HepG2 (cell line): ENCODE results near the gene MYL2. TPM values are rescaled to one million over a fixed set of nuclear protein-coding genes. Genes with fewer than 3 reads are reported as not detected.

Experiments used
- ATAC-seq: fragments of 200-7000 bp; cut with Tn5 transposase; 3 replicates; pipeline ENCODE4 v1.9.1; 2020; ENCODE audit warnings: mild to moderate bottlenecking, moderate library complexity
- BruUV-seq: library from RNA; stranded (reverse); fragments of 400-500 nt; replicated peaks from 2 replicates; lab custom pipeline; 2021; lab: Mats Ljungman, UMichigan
- CTCF ChIA-PET: fragments of 300-600 bp; formaldehyde crosslinking; extraction: SDS; loops from one replicate; lab custom pipeline; 2021; ENCODE audit warnings: low total read pairs, inconsistent platforms, low intra/inter-chr PET ratio; lab: Yijun Ruan, JAX
- POLR2A ChIA-PET: fragments of 350-600 bp; sonication (Branson Sonifier 250); formaldehyde crosslinking; loops from one replicate; lab custom pipeline; 2020; ENCODE audit warnings: antibody characterized with exemption, inconsistent platforms; lab: Yijun Ruan, JAX
- DNase-seq: peaks from one replicate; pipeline ENCODE4 v3.0.0-alpha.2; 2015; ENCODE audit warnings: low spot score
- FAIRE-seq: peaks from 3 replicates; lab custom pipeline; 2011; peaks lifted over from hg19 to GRCh38; lab: Jason Lieb, UNC
- H2AFZ ChIP-seq: one replicate; pipeline ENCODE4 v1.6.1; 2011; ENCODE audit warnings: low read length, inconsistent platforms
- H3K27ac ChIP-seq: fragments of 300-600 bp; 3 replicates; pipeline ENCODE4 v1.8.0; 2011; ENCODE audit warnings: mixed run types, mild to moderate bottlenecking, mixed read lengths, low read length, inconsistent platforms; ENCODE audit not compliant: insufficient read depth; ENCODE audit errors: extremely low read length
- H3K27me3 ChIP-seq, 2 experiments: fragments of 200-600 bp in 1 of 2; 2 replicates in 1 of 2; 3 replicates in 1 of 2; pipeline versions ENCODE4 v1.6.0 to v1.8.0; 2011; ENCODE audit warnings: low read length in 2 of 2, mild to moderate bottlenecking in 2 of 2, moderate library complexity in 2 of 2, inconsistent platforms in 1 of 2; ENCODE audit not compliant: insufficient read depth in 2 of 2, control insufficient read depth in 1 of 2
- H3K36me3 ChIP-seq, 2 experiments: fragments of 200-600 bp in 1 of 2; replicated peaks in 1 of 2; 2 replicates in 1 of 2; 3 replicates in 1 of 2; pipeline versions ENCODE4 v1.5.1 to v1.8.0; 2011; ENCODE audit warnings: low read length in 2 of 2, inconsistent platforms in 1 of 2; ENCODE audit not compliant: insufficient read depth in 2 of 2, control insufficient read depth in 1 of 2
- H3K4me1 ChIP-seq: 2 replicates; pipeline ENCODE4 v1.5.1; 2012; ENCODE audit warnings: low read length, inconsistent platforms; ENCODE audit not compliant: insufficient read depth
- H3K4me2 ChIP-seq: 2 replicates; pipeline ENCODE4 v1.6.0; 2011; ENCODE audit warnings: low read depth, low read length, inconsistent platforms
- H3K4me3 ChIP-seq, 3 experiments: fragments of 200-600 bp in 1 of 3; sonication (generic), shearing (Covaris generic) in 1 of 3; replicated peaks in 1 of 3; 2 replicates each; pipeline ENCODE4 v1.5.1; 2011 to 2016; ENCODE audit warnings: low read length in 3 of 3, inconsistent platforms in 2 of 3, low read depth in 2 of 3, mild to moderate bottlenecking in 2 of 3, control low read depth in 1 of 3, mixed read lengths in 1 of 3; ENCODE audit not compliant: insufficient read depth in 1 of 3
- H3K79me2 ChIP-seq: one replicate; pipeline ENCODE4 v1.6.1; 2011; ENCODE audit warnings: low read length, inconsistent platforms; ENCODE audit not compliant: insufficient read depth
- H3K9ac ChIP-seq: 2 replicates; pipeline ENCODE4 v1.6.0; 2011; ENCODE audit warnings: mild to moderate bottlenecking, low read depth, low read length, inconsistent platforms; ENCODE audit not compliant: insufficient read depth
- H3K9me3 ChIP-seq: 2 replicates; pipeline ENCODE4 v1.5.1; 2012; ENCODE audit warnings: mild to moderate bottlenecking, low read length
- H4K20me1 ChIP-seq: 2 replicates; pipeline ENCODE4 v1.6.0; 2011; ENCODE audit warnings: inconsistent platforms, mild to moderate bottlenecking, low read length, moderate library complexity; ENCODE audit not compliant: insufficient read depth
- ATM ChIP-seq: fragments of 450-650 bp; IDR thresholded peaks from 2 replicates; pipeline ENCODE4 v1.7.1; 2017; ENCODE audit warnings: mild to moderate bottlenecking, borderline replicate concordance
- NFE2L2 ChIP-seq: fragments of 150-350 bp; IDR thresholded peaks from 2 replicates; pipeline ENCODE4 v1.6.1; 2014; ENCODE audit warnings: low read length
- YEATS4 ChIP-seq: sonication (generic); formaldehyde crosslinking; IDR thresholded peaks from 2 replicates; pipeline ENCODE4 v1.4.0; 2020; ENCODE audit warnings: missing genetic modification reagents, borderline replicate concordance
- ZNF34 ChIP-seq: sonication (generic); formaldehyde crosslinking; IDR thresholded peaks from 2 replicates; pipeline ENCODE4 v1.4.0; 2020; ENCODE audit warnings: mild to moderate bottlenecking, missing genetic modification reagents, borderline replicate concordance
- ZNF782 ChIP-seq: sonication (generic); formaldehyde crosslinking; IDR thresholded peaks from 2 replicates; pipeline ENCODE4 v1.4.0; 2020; ENCODE audit warnings: missing genetic modification reagents, mild to moderate bottlenecking, borderline replicate concordance
- WGBS: methylation state at CpG from one replicate; pipeline ENCODE4 v1.1.6; 2017; ENCODE audit warnings: low lambda C conversion rate; 5-methylcytosine and 5-hydroxymethylcytosine counted together
- in situ Hi-C: cut with HindIII; loops from 2 replicates; pipeline ENCODE4 v1.10.0; 2017; ENCODE audit warnings: low pct_unique_long_range_greater_than_20kb; ENCODE audit not compliant: extremely low pct_ligation_motif_present
- intact Hi-C: fragments of 100-400 bp; cut with micrococcal nuclease; formaldehyde crosslinking; loops from one replicate; pipeline ENCODE4 v1.10.0; 2022; ENCODE audit not compliant: unreplicated experiment
- polyA plus RNA-seq, 8 experiments: library from polyadenylated mRNA; depleted of rRNA in 3 of 8; stranded (reverse) in 7 of 8; unstranded in 1 of 8; fragments of >200 nt; fragmentation: Illumina TruSeq in 4 of 8; extraction: Trizol in 4 of 8; gene quantifications; 2 replicates each; pipeline versions ENCODE4 v1.2.1 to v1.2.3, GENCODE V29; 2011 to 2016; ENCODE audit warnings: low read depth in 4 of 8, missing spikeins in 1 of 8, mixed read lengths in 1 of 8; ENCODE audit not compliant: insufficient read depth in 1 of 8
- total RNA-seq, 5 experiments: library from RNA; depleted of rRNA; stranded (reverse); fragments of >200 nt; fragmentation: Illumina TruSeq; extraction: Trizol; gene quantifications; 2 replicates each; pipeline ENCODE4 v1.2.3, GENCODE V29; 2016; ENCODE audit warnings: low read depth in 1 of 5
- TF ChIP-seq, protein P1 (sequence below): sonication (generic); formaldehyde crosslinking; IDR thresholded peaks from 2 replicates; pipeline ENCODE4 v1.5.1; 2020; ENCODE audit warnings: missing genetic modification reagents, mild to moderate bottlenecking, borderline replicate concordance
- TF ChIP-seq, protein P2 (sequence below): sonication (generic); formaldehyde crosslinking; IDR thresholded peaks from 2 replicates; pipeline ENCODE4 v1.4.0; 2020; ENCODE audit warnings: missing genetic modification reagents

Gene MYL2
- total and polyA plus RNA-seq, 2 of the 13 experiments (the other 11 are each of a cell fraction or from before 2014, with no cell fraction given) = not detected

DNA sequence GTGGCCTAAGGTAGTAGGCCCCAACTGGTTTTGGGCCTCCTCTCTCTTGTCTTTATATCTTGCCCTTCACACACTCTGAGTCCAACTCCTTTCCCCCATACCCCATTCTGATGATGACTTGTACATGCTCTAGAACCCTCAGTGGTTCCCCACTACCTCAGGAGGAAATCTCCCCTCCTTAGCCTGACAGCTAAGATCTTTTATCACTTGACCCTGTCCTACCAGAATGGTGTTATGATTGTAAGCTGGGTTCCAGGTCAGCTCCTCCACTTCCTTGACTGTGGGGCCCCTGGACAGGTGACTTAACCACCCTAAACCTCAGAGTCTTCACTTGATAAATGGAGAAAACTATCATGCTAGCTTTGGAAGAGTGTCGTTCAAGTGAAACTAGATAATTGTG lies 9.4 kb upstream of the MYL2 start:
- H3K4me2 ChIP-seq = no peak overlapping the region
- no peaks in the 10 kb centered on the region for H3K36me3 ChIP-seq
- BruUV-seq = no TSS peak
- H3K79me2 ChIP-seq = no peaks in the 10 kb centered on the region
- H3K27me3 ChIP-seq = peaks cover 0 to 12% of the 10 kb centered on the region in 2 experiments; a peak in 1 of 5 replicates
- H3K4me1 ChIP-seq = no peaks in the 10 kb centered on the region
- H3K4me3 ChIP-seq = no peak overlapping the region
- ChIA-PET POLR2A (no interaction called here), CTCF (no interaction called here)
- no peaks in the 10 kb centered on the region for H4K20me1 ChIP-seq
- WGBS = 83% methylated on average over 1 of the region's 1 CpG
- ATAC-seq (no peak), DNase-seq (no peak), FAIRE-seq (no peak)
- in situ Hi-C loops (loop anchor here (10.0 kb wide), 1 partner anchor 385 kb away; no protein-coding TSS in a partner anchor), intact Hi-C loops (no loop called here)
- no peak overlapping the region for H3K27ac ChIP-seq
- H2AFZ ChIP-seq = no peak overlapping the region
- H3K9ac ChIP-seq = no peak overlapping the region
- no peaks in the 10 kb centered on the region for H3K9me3 ChIP-seq
- no peak for TF ChIP-seq YEATS4
- TF ChIP-seq NFE2L2 = no peak
- TF ChIP-seq ZNF34 = no peak
- TF ChIP-seq, protein P1, sequence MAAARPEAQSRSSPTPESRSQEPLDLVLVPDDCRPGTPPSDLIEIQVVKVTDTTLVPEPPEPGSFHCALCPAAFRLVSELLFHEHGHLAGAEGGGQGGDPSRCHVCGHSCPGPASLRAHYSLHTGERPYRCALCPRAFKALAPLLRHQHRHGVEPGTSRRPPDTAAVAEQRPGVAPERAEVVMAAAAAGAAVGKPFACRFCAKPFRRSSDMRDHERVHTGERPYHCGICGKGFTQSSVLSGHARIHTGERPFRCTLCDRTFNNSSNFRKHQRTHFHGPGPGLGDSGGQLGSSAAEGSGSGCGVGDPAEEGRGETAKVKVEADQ (CRISPR knock-in tag) = no peak
- TF ChIP-seq, protein P2, sequence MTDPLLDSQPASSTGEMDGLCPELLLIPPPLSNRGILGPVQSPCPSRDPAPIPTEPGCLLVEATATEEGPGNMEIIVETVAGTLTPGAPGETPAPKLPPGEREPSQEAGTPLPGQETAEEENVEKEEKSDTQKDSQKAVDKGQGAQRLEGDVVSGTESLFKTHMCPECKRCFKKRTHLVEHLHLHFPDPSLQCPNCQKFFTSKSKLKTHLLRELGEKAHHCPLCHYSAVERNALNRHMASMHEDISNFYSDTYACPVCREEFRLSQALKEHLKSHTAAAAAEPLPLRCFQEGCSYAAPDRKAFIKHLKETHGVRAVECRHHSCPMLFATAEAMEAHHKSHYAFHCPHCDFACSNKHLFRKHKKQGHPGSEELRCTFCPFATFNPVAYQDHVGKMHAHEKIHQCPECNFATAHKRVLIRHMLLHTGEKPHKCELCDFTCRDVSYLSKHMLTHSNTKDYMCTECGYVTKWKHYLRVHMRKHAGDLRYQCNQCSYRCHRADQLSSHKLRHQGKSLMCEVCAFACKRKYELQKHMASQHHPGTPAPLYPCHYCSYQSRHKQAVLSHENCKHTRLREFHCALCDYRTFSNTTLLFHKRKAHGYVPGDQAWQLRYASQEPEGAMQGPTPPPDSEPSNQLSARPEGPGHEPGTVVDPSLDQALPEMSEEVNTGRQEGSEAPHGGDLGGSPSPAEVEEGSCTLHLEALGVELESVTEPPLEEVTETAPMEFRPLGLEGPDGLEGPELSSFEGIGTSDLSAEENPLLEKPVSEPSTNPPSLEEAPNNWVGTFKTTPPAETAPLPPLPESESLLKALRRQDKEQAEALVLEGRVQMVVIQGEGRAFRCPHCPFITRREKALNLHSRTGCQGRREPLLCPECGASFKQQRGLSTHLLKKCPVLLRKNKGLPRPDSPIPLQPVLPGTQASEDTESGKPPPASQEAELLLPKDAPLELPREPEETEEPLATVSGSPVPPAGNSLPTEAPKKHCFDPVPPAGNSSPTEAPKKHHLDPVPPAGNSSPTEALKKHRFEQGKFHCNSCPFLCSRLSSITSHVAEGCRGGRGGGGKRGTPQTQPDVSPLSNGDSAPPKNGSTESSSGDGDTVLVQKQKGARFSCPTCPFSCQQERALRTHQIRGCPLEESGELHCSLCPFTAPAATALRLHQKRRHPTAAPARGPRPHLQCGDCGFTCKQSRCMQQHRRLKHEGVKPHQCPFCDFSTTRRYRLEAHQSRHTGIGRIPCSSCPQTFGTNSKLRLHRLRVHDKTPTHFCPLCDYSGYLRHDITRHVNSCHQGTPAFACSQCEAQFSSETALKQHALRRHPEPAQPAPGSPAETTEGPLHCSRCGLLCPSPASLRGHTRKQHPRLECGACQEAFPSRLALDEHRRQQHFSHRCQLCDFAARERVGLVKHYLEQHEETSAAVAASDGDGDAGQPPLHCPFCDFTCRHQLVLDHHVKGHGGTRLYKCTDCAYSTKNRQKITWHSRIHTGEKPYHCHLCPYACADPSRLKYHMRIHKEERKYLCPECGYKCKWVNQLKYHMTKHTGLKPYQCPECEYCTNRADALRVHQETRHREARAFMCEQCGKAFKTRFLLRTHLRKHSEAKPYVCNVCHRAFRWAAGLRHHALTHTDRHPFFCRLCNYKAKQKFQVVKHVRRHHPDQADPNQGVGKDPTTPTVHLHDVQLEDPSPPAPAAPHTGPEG (CRISPR knock-in tag) = no peak
- no peak for TF ChIP-seq ATM
- TF ChIP-seq ZNF782 (CRISPR knock-in tag) = no peak
